ENCODE data around the gene GOLGB1.
"Not testable (repeated sequence)": the region's sequence is repeated elsewhere in the genome, so short reads cannot be mapped to it uniquely, and the experiment has no call there.

The GOLGB1 gene

GRCh38 chr3:121747976-121748375, 1.6 kb downstream of the GOLGB1 start:
- DNase-seq (ENCODE audit: low spot score): no peak

GRCh38 chr3:121743106-121743505, 6.4 kb downstream of the GOLGB1 start:
- DNase-seq (ENCODE audit: low spot score): not testable (repeated sequence)

GRCh38 chr3:121740896-121741295, 8.6 kb downstream of the GOLGB1 start:
- DNase-seq (ENCODE audit: low spot score): no peak

GRCh38 chr3:121739902-121740301, 9.6 kb downstream of the GOLGB1 start:
- no peak for DNase-seq (ENCODE audit: low spot score)

GRCh38 chr3:121737644-121738043, 11.9 kb downstream of the GOLGB1 start:
- DNase-seq (ENCODE audit: low spot score): no peak

GRCh38 chr3:121736112-121736511, 13.4 kb downstream of the GOLGB1 start:
- no peak for DNase-seq (ENCODE audit: low spot score)

GRCh38 chr3:121735047-121735696, 14.4 kb downstream of the GOLGB1 start:
- DNase-seq (ENCODE audit: low spot score): no peak

- no peak for DNase-seq (ENCODE audit: low spot score)
Measured at GRCh38 chr3:121730940-121731687, 18.4 kb downstream of the GOLGB1 start.

- DNase-seq (ENCODE audit: low spot score): peak; percentile 67
Measured at GRCh38 chr3:121724130-121724529, 25.4 kb downstream of the GOLGB1 start.

GRCh38 chr3:121723485-121723884, 26.1 kb downstream of the GOLGB1 start:
- no peak for DNase-seq (ENCODE audit: low spot score)

- no peak for DNase-seq (ENCODE audit: low spot score)
Measured at GRCh38 chr3:121722411-121722810, 27.1 kb downstream of the GOLGB1 start.

GRCh38 chr3:121720163-121720562, 29.4 kb downstream of the GOLGB1 start:
- DNase-seq (ENCODE audit: low spot score): no peak

GRCh38 chr3:121719423-121719822, 30.1 kb downstream of the GOLGB1 start:
- DNase-seq (ENCODE audit: low spot score): no peak

GRCh38 chr3:121718205-121718846, 31.2 kb downstream of the GOLGB1 start:
- no peak for DNase-seq (ENCODE audit: low spot score)

GRCh38 chr3:121710347-121710746, 39.2 kb downstream of the GOLGB1 start:
- DNase-seq (ENCODE audit: low spot score): no peak

- DNase-seq (ENCODE audit: low spot score): no peak
Measured at GRCh38 chr3:121707531-121708273, 41.8 kb downstream of the GOLGB1 start.

- no peak for DNase-seq (ENCODE audit: low spot score)
Measured at GRCh38 chr3:121705541-121705940, 44.0 kb downstream of the GOLGB1 start.

- no peak for DNase-seq (ENCODE audit: low spot score)
Measured at GRCh38 chr3:121703973-121704372, 45.6 kb downstream of the GOLGB1 start.

- no peak for DNase-seq (ENCODE audit: low spot score)
Measured at GRCh38 chr3:121698901-121699300, 50.6 kb downstream of the GOLGB1 start.

GRCh38 chr3:121698476-121698875, 51.1 kb downstream of the GOLGB1 start:
- no peak for DNase-seq (ENCODE audit: low spot score)

GRCh38 chr3:121696186-121696585, 53.4 kb downstream of the GOLGB1 start:
- DNase-seq (ENCODE audit: low spot score): no peak

- no peak for DNase-seq (ENCODE audit: low spot score)
Measured at GRCh38 chr3:121692010-121692699, 57.4 kb downstream of the GOLGB1 start.
